HFF-Myc (cell line): Measurements from ENCODE around the gene DNAJB5.

Experiments used
- DNase-seq: peaks from one replicate; pipeline ENCODE4 v3.0.0-alpha.2; 2011; ENCODE audit warnings: low read depth; ENCODE audit errors: extremely low read depth
- H3K4me3 ChIP-seq: replicated peaks from 2 replicates; pipeline ENCODE4 v1.5.1; 2011; ENCODE audit warnings: low read depth, mild to moderate bottlenecking, control low read depth, low read length
- CTCF ChIP-seq: IDR thresholded peaks from 2 replicates; pipeline ENCODE4 v1.5.1; 2012; ENCODE audit warnings: mild to moderate bottlenecking, low read depth, low read length, control low read depth; ENCODE audit errors: missing control alignments

Gene DNAJB5

DNA sequence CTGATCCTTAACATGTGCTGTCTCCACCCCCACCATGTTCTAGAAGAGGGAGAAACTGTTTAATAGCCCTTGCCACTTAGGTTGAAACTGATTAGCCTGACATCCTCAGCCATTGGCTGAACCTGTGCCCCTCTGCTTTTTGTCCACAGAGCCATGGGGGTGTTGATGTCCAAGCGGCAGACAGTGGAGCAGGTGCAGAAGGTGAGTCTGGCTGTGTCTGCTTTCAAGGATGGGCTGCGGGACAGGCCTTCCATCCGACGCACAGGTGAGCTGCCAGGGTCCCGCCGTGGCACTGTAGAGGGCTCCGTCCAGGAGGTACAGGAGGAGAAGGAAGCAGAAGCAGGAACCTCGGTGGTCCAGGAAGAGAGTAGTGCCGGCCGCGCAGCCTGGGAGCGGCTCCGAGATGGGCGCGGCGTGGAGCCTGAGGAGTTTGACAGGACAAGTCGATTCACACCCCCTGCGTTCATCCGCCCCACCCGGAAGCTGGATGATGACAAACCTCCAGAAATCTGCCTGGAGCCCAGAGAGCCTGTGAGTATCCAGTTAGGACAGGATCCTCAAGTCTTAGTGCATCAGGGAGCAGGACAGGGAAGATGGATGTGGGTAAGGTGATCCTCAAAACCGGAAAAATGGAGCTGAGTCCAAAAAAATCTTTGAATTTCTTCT lies 18.3 kb upstream of the DNAJB5 start:
- DNase-seq, result no peak
- H3K4me3 ChIP-seq, result no peak overlapping the region
- TF ChIP-seq CTCF, result no peak

DNA sequence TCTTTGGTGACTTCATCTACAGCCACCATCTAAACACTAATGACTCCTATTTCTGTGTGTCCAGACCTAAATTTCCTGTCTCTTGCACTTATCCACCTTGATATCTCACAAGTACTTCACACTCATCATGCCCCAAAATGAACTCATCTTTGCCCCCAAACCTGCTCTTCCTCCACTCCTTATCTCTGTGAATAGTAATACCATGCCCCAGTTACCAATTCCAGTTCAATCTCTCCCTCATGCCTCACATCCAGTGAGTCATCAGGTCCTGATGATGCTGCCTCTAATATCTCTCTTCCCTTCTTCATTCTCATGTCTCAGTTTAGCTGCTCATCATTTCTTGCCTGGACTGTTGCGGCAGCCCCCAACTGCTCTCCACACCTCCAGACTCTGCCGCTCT lies 14.9 kb upstream of the DNAJB5 start:
- no peak for TF ChIP-seq CTCF
- H3K4me3 ChIP-seq, result no peak overlapping the region
- DNase-seq, result no peak

DNA sequence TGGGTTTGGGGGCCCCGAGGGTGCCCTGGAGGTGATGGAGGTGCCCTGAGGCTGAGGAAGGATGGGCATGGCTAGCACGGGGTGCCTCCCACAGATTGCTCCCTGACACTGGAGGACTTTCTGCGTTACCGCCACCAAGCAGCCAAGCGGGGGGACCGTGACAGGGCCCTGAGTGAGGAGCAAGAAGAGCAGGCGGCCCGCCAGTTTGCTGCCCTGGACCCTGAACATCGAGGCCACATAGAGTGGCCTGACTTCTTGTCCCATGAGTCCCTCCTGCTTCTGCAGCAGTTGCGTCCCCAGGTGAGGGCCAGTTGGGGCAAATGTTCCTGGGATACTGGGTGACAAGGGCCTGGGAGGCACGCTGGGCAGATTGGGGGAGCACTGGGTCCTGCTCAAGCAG lies 13.1 kb upstream of the DNAJB5 start:
- H3K4me3 ChIP-seq, result no peak overlapping the region
- TF ChIP-seq CTCF, result no peak
- no peak for DNase-seq

DNA sequence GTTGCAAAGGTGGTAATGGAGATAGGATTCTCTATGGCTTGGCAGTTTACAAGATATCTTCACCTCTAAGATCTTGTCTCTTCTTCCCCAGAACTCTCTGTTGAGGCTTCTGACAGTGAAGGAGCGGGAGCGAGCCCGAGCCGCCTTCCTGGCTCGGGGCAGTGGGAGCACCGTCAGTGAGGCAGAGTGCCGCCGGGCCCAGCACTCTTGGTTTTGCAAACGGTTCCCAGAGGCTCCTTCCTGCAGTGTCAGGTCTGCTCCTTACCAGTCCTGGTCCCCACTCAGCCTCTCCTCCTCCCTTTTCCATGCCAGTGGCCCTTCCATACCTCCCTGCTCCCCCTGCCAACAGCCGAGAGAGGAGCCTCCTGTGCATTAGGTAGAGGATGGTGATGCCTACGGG lies 12.6 kb upstream of the DNAJB5 start:
- DNase-seq, result no peak
- H3K4me3 ChIP-seq, result no peak overlapping the region
- no peak for TF ChIP-seq CTCF

DNA sequence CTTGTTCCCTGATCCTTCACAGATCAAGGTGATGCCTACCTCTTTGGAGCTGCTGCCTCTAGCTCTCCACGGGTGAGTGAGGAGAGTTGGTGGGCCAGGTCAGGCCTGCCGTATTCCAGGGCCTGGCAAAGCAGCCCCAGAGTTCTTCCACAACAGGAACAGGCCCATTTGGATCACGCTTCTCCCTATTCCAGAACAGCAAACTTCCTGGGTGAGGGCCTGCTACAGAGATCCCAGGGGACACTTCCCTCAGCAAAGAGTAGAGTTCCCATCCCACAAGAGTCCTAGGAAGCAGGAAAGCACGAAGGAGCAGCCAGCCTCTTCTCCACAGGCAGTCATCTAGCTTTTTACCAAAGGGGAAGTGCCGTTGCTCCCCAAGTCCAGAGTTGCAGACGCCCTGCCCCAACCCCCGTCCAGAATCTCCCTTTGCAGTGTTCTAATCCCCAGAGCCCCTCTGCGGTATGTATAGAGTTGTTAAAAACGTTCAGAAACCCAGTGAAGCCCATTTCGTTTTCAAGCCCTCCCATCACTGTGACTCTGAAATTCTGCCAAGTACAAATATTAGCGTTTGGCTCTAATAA lies 9.3 kb upstream of the DNAJB5 start:
- TF ChIP-seq CTCF, result no peak
- H3K4me3 ChIP-seq, result no peak overlapping the region
- no peak for DNase-seq

DNA sequence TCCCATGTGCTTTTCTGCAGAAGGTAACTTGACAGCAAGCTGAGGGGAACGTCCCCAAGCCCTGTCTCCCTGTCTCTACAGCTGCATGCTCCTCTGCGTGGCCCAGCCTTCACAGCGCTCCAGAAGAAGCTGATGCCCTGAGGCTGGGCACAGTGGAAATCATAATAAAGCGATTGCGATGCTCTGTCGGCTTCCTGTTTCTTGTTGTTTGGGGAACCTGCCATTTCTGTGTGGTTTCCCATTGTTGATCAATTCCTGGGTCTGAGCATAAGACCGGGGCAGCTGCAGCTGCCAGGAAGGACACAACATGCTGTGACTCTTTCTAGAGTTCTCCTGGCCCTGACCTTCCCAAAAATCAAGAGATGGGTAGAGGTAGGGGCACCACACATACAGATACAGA lies 7.2 kb upstream of the DNAJB5 start:
- DNase-seq, result no peak
- TF ChIP-seq CTCF, result no peak
- no peak overlapping the region for H3K4me3 ChIP-seq

DNA sequence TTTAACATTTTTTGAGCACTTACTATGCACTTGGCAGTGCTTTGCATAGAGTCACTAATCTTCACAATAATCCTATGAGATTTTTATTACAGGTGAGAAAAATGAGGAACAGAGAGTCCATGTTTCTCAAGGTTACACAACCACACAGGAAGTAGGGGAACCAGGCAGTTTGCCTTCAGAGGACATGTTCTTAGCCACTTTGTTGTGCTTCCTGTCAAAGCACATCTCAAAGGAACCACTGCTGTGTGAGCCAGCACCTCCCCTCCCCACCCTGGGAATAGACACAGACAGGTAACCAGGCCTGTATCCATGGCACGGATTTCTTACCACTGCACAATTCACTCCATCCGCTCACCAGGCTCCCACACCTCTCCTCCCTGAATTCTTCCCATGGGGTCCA lies 6.3 kb upstream of the DNAJB5 start:
- DNase-seq, result no peak
- TF ChIP-seq CTCF, result no peak
- H3K4me3 ChIP-seq, result no peak overlapping the region
